IMR-90 (cell line): ENCODE results near the gene SMIM41. TPM values are rescaled to one million over a fixed set of nuclear protein-coding genes. Genes with fewer than 3 reads are reported as not detected.

Experiments
- ATAC-seq: fragments of 200-7000 bp; cut with Tn5 transposase; 2 replicates; pipeline ENCODE4 v1.9.1; 2020; ENCODE audit warnings: low read depth, mild to moderate bottlenecking, moderate library complexity
- BruUV-seq: library from RNA; stranded (reverse); fragments of 400-500 nt; replicated peaks from 2 replicates; lab custom pipeline; 2021; lab: Mats Ljungman, UMichigan
- CTCF ChIA-PET: fragments of 300-600 bp; formaldehyde crosslinking; extraction: SDS; loops from one replicate; lab custom pipeline; 2021; ENCODE audit warnings: antibody characterized with exemption; lab: Yijun Ruan, JAX
- POLR2A ChIA-PET: fragments of 300-600 bp; sonication (Branson Sonifier 250); formaldehyde crosslinking; loops from one replicate; lab custom pipeline; 2022; ENCODE audit warnings: antibody characterized with exemption; ENCODE audit not compliant: unreplicated experiment; lab: Charles Lee
- DNase-seq: peaks from one replicate; pipeline ENCODE4 v3.0.0; 2013
- H2AFZ ChIP-seq: replicated peaks from 2 replicates; pipeline ENCODE3; 2013; ENCODE audit warnings: low read length, mild to moderate bottlenecking; ENCODE audit not compliant: poor library complexity
- H2AK5ac ChIP-seq: 2 replicates; pipeline ENCODE4 v1.6.1; 2013; ENCODE audit warnings: low read depth, low read length, inconsistent platforms
- H2AK9ac ChIP-seq: replicated peaks from 2 replicates; pipeline ENCODE3; 2013; ENCODE audit warnings: mild to moderate bottlenecking, low read depth, low read length, moderate library complexity; ENCODE audit not compliant: poor library complexity
- H2BK120ac ChIP-seq: 2 replicates; pipeline ENCODE4 v1.6.1; 2013; ENCODE audit warnings: low read depth, low read length, inconsistent platforms
- H2BK15ac ChIP-seq: 3 replicates; pipeline ENCODE4 v1.6.1; 2013; ENCODE audit warnings: low read depth, low read length, inconsistent platforms
- H2BK20ac ChIP-seq: 2 replicates; pipeline ENCODE4 v1.6.1; 2013; ENCODE audit warnings: low read depth, mild to moderate bottlenecking, inconsistent platforms, low read length, moderate library complexity
- H2BK5ac ChIP-seq: 2 replicates; pipeline ENCODE4 v1.6.1; 2013; ENCODE audit warnings: mild to moderate bottlenecking, low read depth, low read length, inconsistent platforms; ENCODE audit not compliant: poor library complexity, severe bottlenecking
- H3K14ac ChIP-seq: replicated peaks from 2 replicates; pipeline ENCODE4 v1.6.1; 2013; ENCODE audit warnings: low read depth, low read length, inconsistent platforms
- H3K18ac ChIP-seq: 2 replicates; pipeline ENCODE4 v1.6.1; 2013; ENCODE audit warnings: low read depth, low read length, control low read depth
- H3K23ac ChIP-seq: 2 replicates; pipeline ENCODE4 v1.6.1; 2013; ENCODE audit warnings: low read depth, low read length, inconsistent platforms
- H3K27ac ChIP-seq: 2 replicates; pipeline ENCODE4 v1.5.1; 2013; ENCODE audit warnings: mild to moderate bottlenecking, control low read depth, low read length; ENCODE audit not compliant: insufficient read depth
- H3K27me3 ChIP-seq: 2 replicates; pipeline ENCODE4 v1.6.1; 2013; ENCODE audit warnings: low read length; ENCODE audit not compliant: control insufficient read depth, insufficient read depth
- H3K36me3 ChIP-seq: 2 replicates; pipeline ENCODE4 v1.6.1; 2013; ENCODE audit warnings: low read length, mixed read lengths; ENCODE audit not compliant: control insufficient read depth, insufficient read depth
- H3K4ac ChIP-seq: 2 replicates; pipeline ENCODE4 v1.6.1; 2013; ENCODE audit warnings: low read depth, low read length, inconsistent platforms
- H3K4me1 ChIP-seq: 2 replicates; pipeline ENCODE4 v1.6.1; 2013; ENCODE audit warnings: low read length, mixed read lengths; ENCODE audit not compliant: control insufficient read depth, insufficient read depth
- H3K4me2 ChIP-seq: 2 replicates; pipeline ENCODE4 v1.6.1; 2013; ENCODE audit warnings: low read depth, mild to moderate bottlenecking, control low read depth, low read length, moderate library complexity
- H3K4me3 ChIP-seq: 2 replicates; pipeline ENCODE4 v1.5.1; 2013; ENCODE audit warnings: low read depth, mild to moderate bottlenecking, control low read depth, low read length, moderate library complexity; ENCODE audit not compliant: insufficient read depth
- H3K56ac ChIP-seq: 2 replicates; pipeline ENCODE4 v1.6.1; 2013; ENCODE audit warnings: low read length, inconsistent platforms; ENCODE audit not compliant: insufficient read depth; ENCODE audit errors: extremely low read depth
- H3K79me1 ChIP-seq, 2 experiments: 2 replicates each; pipeline ENCODE4 v1.6.1; 2013; ENCODE audit warnings: low read length in 2 of 2, inconsistent platforms in 1 of 2, low read depth in 1 of 2
- H3K9ac ChIP-seq: 2 replicates; pipeline ENCODE4 v1.6.1; 2013; ENCODE audit warnings: low read depth, low read length, control low read depth
- H3K9me1 ChIP-seq: 2 replicates; pipeline ENCODE4 v1.6.1; 2013; ENCODE audit warnings: low read length, inconsistent platforms; ENCODE audit not compliant: insufficient read depth
- H3K9me3 ChIP-seq: 2 replicates; pipeline ENCODE4 v1.6.1; 2013; ENCODE audit warnings: low read length; ENCODE audit not compliant: control insufficient read depth, insufficient read depth
- H4K20me1 ChIP-seq: 2 replicates; pipeline ENCODE4 v1.6.1; 2013; ENCODE audit warnings: low read length, inconsistent platforms; ENCODE audit not compliant: insufficient read depth
- H4K5ac ChIP-seq: 2 replicates; pipeline ENCODE4 v1.6.1; 2013; ENCODE audit warnings: mild to moderate bottlenecking, low read depth, low read length, control low read depth
- H4K8ac ChIP-seq, 2 experiments: 2 replicates each; pipeline ENCODE4 v1.6.1; 2013; ENCODE audit warnings: low read depth in 2 of 2, low read length in 2 of 2, control low read depth in 1 of 2, inconsistent platforms in 1 of 2
- H4K91ac ChIP-seq: 2 replicates; pipeline ENCODE4 v1.6.1; 2013; ENCODE audit warnings: low read depth, low read length, inconsistent platforms; ENCODE audit not compliant: insufficient read depth
- CEBPB ChIP-seq: IDR thresholded peaks from 2 replicates; pipeline ENCODE4 v1.6.1; 2012; ENCODE audit warnings: low read depth, low read length, improper control_type of control experiment
- CHD1 ChIP-seq: IDR thresholded peaks from 2 replicates; pipeline ENCODE4 v1.6.1; 2012; ENCODE audit warnings: low read depth, low read length, improper control_type of control experiment
- CTCF ChIP-seq: conservative IDR thresholded peaks from 2 replicates; pipeline ENCODE4 v1.5.1; 2012; ENCODE audit warnings: mild to moderate bottlenecking, low read depth, low read length, improper control_type of control experiment
- ELK1 ChIP-seq: fragments of 150-350 bp; IDR thresholded peaks from 2 replicates; pipeline ENCODE4 v1.6.1; 2016; ENCODE audit warnings: low read depth, mild to moderate bottlenecking, low read length, moderate library complexity, borderline replicate concordance
- FOS ChIP-seq: fragments of 150-350 bp; IDR thresholded peaks from 2 replicates; pipeline ENCODE4 v1.6.1; 2016; ENCODE audit warnings: low read depth, low read length
- MAFK ChIP-seq: IDR thresholded peaks from 2 replicates; pipeline ENCODE4 v1.6.1; 2012; ENCODE audit warnings: low read depth, low read length, improper control_type of control experiment
- MAZ ChIP-seq: IDR thresholded peaks from 2 replicates; pipeline ENCODE4 v1.6.1; 2012; ENCODE audit warnings: low read depth, mild to moderate bottlenecking, low read length, improper control_type of control experiment, moderate library complexity, borderline replicate concordance
- MXI1 ChIP-seq: IDR thresholded peaks from 2 replicates; pipeline ENCODE4 v1.6.1; 2012; ENCODE audit warnings: low read depth, mild to moderate bottlenecking, low read length, moderate library complexity, borderline replicate concordance
- NFE2L2 ChIP-seq: fragments of 150-350 bp; IDR thresholded peaks from 2 replicates; pipeline ENCODE4 v1.6.1; 2016; ENCODE audit warnings: low read depth, mild to moderate bottlenecking, low read length
- POLR2A ChIP-seq: IDR thresholded peaks from 2 replicates; pipeline ENCODE4 v1.6.1; 2012; ENCODE audit warnings: mild to moderate bottlenecking, low read depth, low read length
- RAD21 ChIP-seq: IDR thresholded peaks from 2 replicates; pipeline ENCODE4 v1.6.1; 2012; ENCODE audit warnings: low read length, improper control_type of control experiment
- RCOR1 ChIP-seq: IDR thresholded peaks from 2 replicates; pipeline ENCODE4 v1.6.1; 2012; ENCODE audit warnings: mild to moderate bottlenecking, low read length, improper control_type of control experiment; ENCODE audit not compliant: insufficient replicate concordance
- RFX5 ChIP-seq: IDR thresholded peaks from 2 replicates; pipeline ENCODE4 v1.8.0; 2012; ENCODE audit warnings: low read depth, mild to moderate bottlenecking, low read length, moderate library complexity
- SMC3 ChIP-seq: fragments of 150-350 bp; IDR thresholded peaks from 2 replicates; pipeline ENCODE4 v1.6.1; 2016; ENCODE audit warnings: low read depth, mild to moderate bottlenecking, antibody characterized with exemption, low read length, moderate library complexity
- WGBS, 2 experiments: methylation state at CpG; one replicate each; pipeline versions ENCODE4 v1.1.5 to v1.1.7; 2013; ENCODE audit warnings: missing lambda C conversion rate in 2 of 2; ENCODE audit not compliant: insufficient read length in 1 of 2; ENCODE audit errors: extremely low coverage in 2 of 2; 5-methylcytosine and 5-hydroxymethylcytosine counted together
- dilution Hi-C: fragments of 300-500 bp; cut with HindIII; formaldehyde crosslinking; loops from one replicate; pipeline ENCODE4 v1.14.3; 2018; ENCODE audit warnings: low sequenced_read_pairs; ENCODE audit not compliant: unreplicated experiment
- in situ Hi-C: fragments of 300-500 bp; cut with MboI; formaldehyde crosslinking; loops from 3 replicates; pipeline ENCODE4 v1.14.3; 2019; ENCODE audit warnings: low sequenced_read_pairs, inconsistent platforms, mixed read lengths
- intact Hi-C: fragments of 100-400 bp; cut with micrococcal nuclease; formaldehyde crosslinking; loops from 2 replicates; pipeline ENCODE4 v1.10.0; 2022
- polyA plus RNA-seq, 3 experiments: library from polyadenylated mRNA; depleted of rRNA; stranded (reverse); fragments of >200 nt; gene quantifications; 2 replicates each; pipeline ENCODE4 v1.2.3, GENCODE V29; 2012; ENCODE audit warnings: low replicate concordance in 1 of 3
- total RNA-seq: library from RNA; depleted of rRNA; stranded (reverse); fragments of >200 nt; gene quantifications from 2 replicates; pipeline ENCODE4 v1.2.3, GENCODE V29; 2012
- TF ChIP-seq, protein P1 (sequence below): fragments of 150-350 bp; IDR thresholded peaks from 2 replicates; pipeline ENCODE4 v1.6.1; 2017; ENCODE audit warnings: mild to moderate bottlenecking, antibody characterized with exemption, low read length, low read depth

Gene SMIM41
- total and polyA plus RNA-seq, 2 of the 4 experiments (the other 2 are of a cell fraction), result not detected

DNA sequence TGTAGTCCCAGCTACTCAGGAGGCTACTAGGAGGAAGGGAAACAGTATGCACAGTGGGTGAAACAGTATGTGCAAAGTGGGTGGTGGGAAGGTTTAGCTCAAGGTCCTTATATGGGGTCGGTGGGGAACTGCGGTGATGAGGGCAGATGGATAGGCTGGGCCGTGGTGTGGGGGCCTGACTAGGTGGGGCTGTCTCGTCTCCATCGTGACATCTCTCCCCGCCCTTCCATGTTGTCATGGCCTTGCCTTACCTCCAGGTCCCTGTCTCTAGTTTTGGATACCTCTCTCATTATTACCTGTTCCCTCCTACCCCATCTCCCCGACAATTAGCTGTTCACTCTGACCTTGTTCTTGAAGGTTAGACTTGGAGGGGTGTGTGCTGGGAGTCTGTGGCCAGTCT, 32.6 kb upstream of the SMIM41 start:
- H3K4me1 ChIP-seq, result peaks cover 7% of the 10 kb centered on the region
- BruUV-seq, result no TSS peak
- H4K91ac ChIP-seq, result no peak overlapping the region
- no peak for TF ChIP-seq CTCF
- TF ChIP-seq, protein P1, sequence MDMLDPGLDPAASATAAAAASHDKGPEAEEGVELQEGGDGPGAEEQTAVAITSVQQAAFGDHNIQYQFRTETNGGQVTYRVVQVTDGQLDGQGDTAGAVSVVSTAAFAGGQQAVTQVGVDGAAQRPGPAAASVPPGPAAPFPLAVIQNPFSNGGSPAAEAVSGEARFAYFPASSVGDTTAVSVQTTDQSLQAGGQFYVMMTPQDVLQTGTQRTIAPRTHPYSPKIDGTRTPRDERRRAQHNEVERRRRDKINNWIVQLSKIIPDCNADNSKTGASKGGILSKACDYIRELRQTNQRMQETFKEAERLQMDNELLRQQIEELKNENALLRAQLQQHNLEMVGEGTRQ, result no peak
- no peak for TF ChIP-seq CEBPB
- TF ChIP-seq MXI1, result no peak
- TF ChIP-seq FOS, result no peak
- TF ChIP-seq RAD21, result no peak
- no peak for TF ChIP-seq ELK1
- no peak for TF ChIP-seq MAFK
- TF ChIP-seq MAZ, result no peak
- no peak for TF ChIP-seq RCOR1
- no peak for TF ChIP-seq POLR2A
- TF ChIP-seq SMC3, result no peak
- TF ChIP-seq CHD1, result no peak
- no peak for TF ChIP-seq NFE2L2
- TF ChIP-seq RFX5, result no peak
- no peak overlapping the region for H3K27ac ChIP-seq
- no peak overlapping the region for H3K4me3 ChIP-seq
- H4K5ac ChIP-seq, result no peak overlapping the region
- H2AFZ ChIP-seq, result no peak overlapping the region
- WGBS, 2 experiments, result no CpG with 5 or more reads among the region's 7 CpGs
- no peak overlapping the region for H3K4me2 ChIP-seq
- no peak overlapping the region for H2AK9ac ChIP-seq
- no peak for ATAC-seq
- no peaks in the 10 kb centered on the region for H3K27me3 ChIP-seq
- no peak overlapping the region for H2BK5ac ChIP-seq
- no peak overlapping the region for H2BK120ac ChIP-seq
- no peak overlapping the region for H2BK15ac ChIP-seq
- no peak overlapping the region for H3K9ac ChIP-seq
- no peak overlapping the region for H3K56ac ChIP-seq
- peaks cover 11% of the 10 kb centered on the region; the same call in 1 of the 2 replicates for H3K9me1 ChIP-seq
- no peaks in the 10 kb centered on the region for H3K9me3 ChIP-seq
- in situ Hi-C loops (no loop called here), dilution Hi-C loops (no loop called here), intact Hi-C loops (no loop called here)
- no peak for DNase-seq
- H3K14ac ChIP-seq, result no peak overlapping the region
- ChIA-PET POLR2A (no interaction called here), CTCF (no interaction called here)
- no peak overlapping the region for H3K23ac ChIP-seq
- H3K18ac ChIP-seq, result no peak overlapping the region
- H4K20me1 ChIP-seq, result peaks cover 12% of the 10 kb centered on the region
- H3K36me3 ChIP-seq, result peaks cover 3% of the 10 kb centered on the region; the same call in 1 of the 2 replicates
- H3K4ac ChIP-seq, result no peak overlapping the region
- no peak overlapping the region for H2AK5ac ChIP-seq
- H2BK20ac ChIP-seq, result no peak overlapping the region
- no peak overlapping the region for H4K8ac ChIP-seq
- peaks cover 0 to 69% of the 10 kb centered on the region in 2 experiments; a peak in 2 of 4 replicates for H3K79me1 ChIP-seq
